H9 (cell line): ENCODE results near the gene WFDC5. TPM values are rescaled to one million over a fixed set of nuclear protein-coding genes. Genes with fewer than 3 reads are reported as not detected.

Experiments
- DNase-seq: peaks from one replicate; pipeline ENCODE4 v3.0.0-alpha.2; 2017
- H2AFZ ChIP-seq: one replicate; pipeline ENCODE4 v1.6.1; 2013; ENCODE audit warnings: mild to moderate bottlenecking, low read length, control low read depth, moderate library complexity
- H2AK5ac ChIP-seq: 2 replicates; pipeline ENCODE4 v1.6.1; 2013; ENCODE audit warnings: low read length, control low read depth, mixed read lengths; ENCODE audit not compliant: insufficient read length
- H2BK120ac ChIP-seq: one replicate; pipeline ENCODE4 v1.6.1; 2013; ENCODE audit warnings: low read depth, mild to moderate bottlenecking, low read length, control low read depth, inconsistent platforms; ENCODE audit not compliant: poor library complexity, severe bottlenecking
- H2BK12ac ChIP-seq: 2 replicates; pipeline ENCODE4 v1.6.1; 2013; ENCODE audit warnings: low read length, control low read depth, mixed read lengths, low read depth; ENCODE audit not compliant: insufficient read length
- H2BK15ac ChIP-seq: 2 replicates; pipeline ENCODE4 v1.6.1; 2013; ENCODE audit warnings: low read depth, low read length, control low read depth
- H2BK20ac ChIP-seq: one replicate; pipeline ENCODE4 v1.6.1; 2013; ENCODE audit warnings: low read depth, mild to moderate bottlenecking, low read length, control low read depth, inconsistent platforms; ENCODE audit not compliant: poor library complexity, severe bottlenecking
- H2BK5ac ChIP-seq: 2 replicates; pipeline ENCODE4 v1.6.1; 2013; ENCODE audit warnings: low read length, control low read depth, mixed read lengths; ENCODE audit not compliant: insufficient read length
- H3K14ac ChIP-seq: 2 replicates; pipeline ENCODE4 v1.6.1; 2013; ENCODE audit warnings: low read length, control low read depth; ENCODE audit not compliant: insufficient read depth
- H3K18ac ChIP-seq: 2 replicates; pipeline ENCODE4 v1.6.1; 2013; ENCODE audit warnings: low read depth, mild to moderate bottlenecking, mixed read lengths, low read length, control low read depth; ENCODE audit not compliant: insufficient read length
- H3K23ac ChIP-seq: 2 replicates; pipeline ENCODE4 v1.6.1; 2013; ENCODE audit warnings: low read length, control low read depth, mixed read lengths, low read depth; ENCODE audit not compliant: insufficient read length
- H3K23me2 ChIP-seq: 2 replicates; pipeline ENCODE4 v1.6.1; 2013; ENCODE audit warnings: low read depth, mild to moderate bottlenecking, mixed read lengths, low read length, control low read depth; ENCODE audit not compliant: insufficient read length, poor library complexity, severe bottlenecking
- H3K27ac ChIP-seq: 2 replicates; pipeline ENCODE4 v1.5.1; 2013; ENCODE audit warnings: low read length, control low read depth, mixed read lengths, low read depth; ENCODE audit not compliant: insufficient read length
- H3K27me3 ChIP-seq: 2 replicates; pipeline ENCODE4 v1.6.1; 2013; ENCODE audit warnings: low read length, control low read depth, inconsistent platforms; ENCODE audit not compliant: insufficient read depth
- H3K4ac ChIP-seq: 2 replicates; pipeline ENCODE4 v1.6.1; 2013; ENCODE audit warnings: low read depth, mild to moderate bottlenecking, control low read depth, inconsistent platforms, low read length, moderate library complexity
- H3K4me1 ChIP-seq: 2 replicates; pipeline ENCODE4 v1.6.1; 2013; ENCODE audit warnings: low read length, control low read depth, inconsistent platforms; ENCODE audit not compliant: insufficient read depth
- H3K4me2 ChIP-seq: 2 replicates; pipeline ENCODE4 v1.6.1; 2013; ENCODE audit warnings: low read length, control low read depth, mixed read lengths; ENCODE audit not compliant: insufficient read length, insufficient read depth
- H3K56ac ChIP-seq: 2 replicates; pipeline ENCODE4 v1.6.1; 2013; ENCODE audit warnings: low read depth, mild to moderate bottlenecking, mixed read lengths, low read length, control low read depth; ENCODE audit not compliant: insufficient read length
- H3K79me1 ChIP-seq: 2 replicates; pipeline ENCODE4 v1.6.1; 2013; ENCODE audit warnings: low read depth, mild to moderate bottlenecking, moderate library complexity, low read length, control low read depth, inconsistent platforms; ENCODE audit not compliant: insufficient read depth, poor library complexity, severe bottlenecking
- H3K79me2 ChIP-seq: 2 replicates; pipeline ENCODE4 v1.6.1; 2013; ENCODE audit warnings: low read length, control low read depth, inconsistent platforms; ENCODE audit not compliant: insufficient read depth
- H3K9ac ChIP-seq: 2 replicates; pipeline ENCODE4 v1.6.1; 2013; ENCODE audit warnings: low read length, control low read depth, mixed read lengths; ENCODE audit not compliant: insufficient read length; ENCODE audit errors: extremely low read depth
- H3K9me3 ChIP-seq: one replicate; pipeline ENCODE4 v1.6.1; 2013; ENCODE audit warnings: low read depth, low read length, inconsistent platforms; ENCODE audit not compliant: control insufficient read depth
- H3T11ph ChIP-seq: one replicate; pipeline ENCODE4 v1.6.1; 2013; ENCODE audit warnings: mild to moderate bottlenecking, low read length, control low read depth, inconsistent platforms
- H4K20me1 ChIP-seq: one replicate; pipeline ENCODE4 v1.6.1; 2013; ENCODE audit not compliant: control insufficient read depth, insufficient read length, insufficient read depth
- H4K5ac ChIP-seq: 2 replicates; pipeline ENCODE4 v1.6.1; 2013; ENCODE audit warnings: low read depth, mild to moderate bottlenecking, mixed read lengths, low read length, control low read depth; ENCODE audit not compliant: insufficient read length
- H4K8ac ChIP-seq: replicated peaks from 2 replicates; pipeline ENCODE4 v1.6.1; 2013; ENCODE audit warnings: low read length, control low read depth, mixed read lengths, low read depth; ENCODE audit not compliant: insufficient read length
- H4K91ac ChIP-seq: 2 replicates; pipeline ENCODE4 v1.6.1; 2013; ENCODE audit warnings: low read depth, mild to moderate bottlenecking, moderate library complexity, mixed read lengths, low read length, control low read depth; ENCODE audit not compliant: insufficient read length
- H3K27ac Mint-ChIP-seq, 3 experiments: 2 replicates in 2 of 3; 3 replicates in 1 of 3; pipeline ENCODE4 v1.8.0; 2020 to 2021; ENCODE audit warnings: mixed read lengths in 3 of 3, mild to moderate bottlenecking in 1 of 3, moderate library complexity in 1 of 3
- H3K27me3 Mint-ChIP-seq: 2 replicates; pipeline ENCODE4 v1.8.0; 2021; ENCODE audit warnings: low read depth, mild to moderate bottlenecking, moderate library complexity, mixed read lengths
- H3K36me3 Mint-ChIP-seq, 3 experiments: 2 replicates in 2 of 3; 3 replicates in 1 of 3; pipeline ENCODE4 v1.8.0; 2020 to 2021; ENCODE audit warnings: low read depth in 3 of 3, mixed read lengths in 3 of 3; ENCODE audit not compliant: insufficient read depth in 1 of 3
- H3K4me1 Mint-ChIP-seq, 2 experiments: 2 replicates each; pipeline ENCODE4 v1.8.0; 2020; ENCODE audit warnings: mixed read lengths in 2 of 2
- H3K4me3 Mint-ChIP-seq, 2 experiments: 2 replicates in 1 of 2; 3 replicates in 1 of 2; pipeline ENCODE4 v1.8.0; 2020 to 2021; ENCODE audit warnings: mild to moderate bottlenecking in 2 of 2, mixed read lengths in 2 of 2, moderate library complexity in 1 of 2
- H3K9me3 Mint-ChIP-seq, 2 experiments: 2 replicates in 1 of 2; 3 replicates in 1 of 2; pipeline ENCODE4 v1.8.0; 2020; ENCODE audit warnings: mild to moderate bottlenecking in 2 of 2, mixed read lengths in 2 of 2, moderate library complexity in 1 of 2
- WGBS: extraction: QIAGEN DNeasy Blood & Tissue Kit; methylation state at CpG from one replicate; pipeline ENCODE4 v1.1.7; 2013; ENCODE audit warnings: missing lambda C conversion rate, low lambda C conversion rate, mixed read lengths; ENCODE audit not compliant: insufficient read length; ENCODE audit errors: extremely low coverage; 5-methylcytosine and 5-hydroxymethylcytosine counted together
- total RNA-seq: library from RNA; stranded (reverse); gene quantifications from 2 replicates; pipeline ENCODE4 v1.2.1, GENCODE V29; 2021
- TF ChIP-seq, protein P1 (sequence below): fragments of 200-600 bp; sonication (generic); conservative IDR thresholded peaks from 3 replicates; pipeline ENCODE4 v1.8.0; 2021; ENCODE audit warnings: antibody characterized with exemption, mild to moderate bottlenecking

Gene WFDC5
- total RNA-seq, 1 experiment from 2014 or later = not detected

DNA sequence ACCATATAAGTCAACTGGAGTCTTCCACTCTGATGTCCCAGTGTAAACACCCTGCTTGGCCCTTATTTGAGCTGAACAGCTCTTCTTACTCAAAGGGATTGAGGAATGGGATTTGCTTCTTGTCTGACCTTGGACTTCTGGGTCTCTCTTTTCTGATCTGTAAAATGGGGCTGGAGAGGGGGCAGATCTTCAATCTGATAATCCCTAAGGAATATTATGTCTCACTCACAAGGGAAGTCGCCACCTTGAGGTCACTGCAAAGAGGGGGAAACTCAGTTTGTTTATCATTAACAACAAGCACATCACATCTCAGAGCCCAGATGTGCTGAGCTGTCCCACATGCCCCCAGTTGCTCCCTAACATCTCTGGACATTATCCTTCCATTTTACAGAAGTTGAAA is 29.1 kb downstream of the WFDC5 start:
- Histone ChIP-seq H2AFZ (no peak overlapping the region), H3K4me1 (no peaks in the 10 kb centered on the region), H2BK12ac (no peak overlapping the region), H3K4me2 (no peak overlapping the region), H3K79me1 (no peaks in the 10 kb centered on the region), H2BK15ac (no peak overlapping the region), H3K56ac (no peak overlapping the region), H4K5ac (no peak overlapping the region), H3K79me2 (no peaks in the 10 kb centered on the region; the same call in 1 of the 2 replicates), H4K20me1 (no peaks in the 10 kb centered on the region), H2AK5ac (no peak overlapping the region), H3K4ac (no peak overlapping the region), H3K27ac (no peak overlapping the region), H3K23me2 (no peaks in the 10 kb centered on the region), H3K9ac (no peak overlapping the region), H3K9me3 (peaks cover 6% of the 10 kb centered on the region), H3K18ac (no peak overlapping the region), H3K14ac (no peak overlapping the region), H2BK120ac (no peak overlapping the region), H2BK20ac (no peak overlapping the region), H3K27me3 (no peaks in the 10 kb centered on the region), H4K91ac (no peak overlapping the region), H3K23ac (no peak overlapping the region), H3T11ph (no peak overlapping the region), H2BK5ac (no peak overlapping the region), H4K8ac (no peak overlapping the region)
- Mint-ChIP-seq H3K9me3 (peaks cover 5 to 10% of the 10 kb centered on the region in 2 experiments; a peak in 4 of 5 replicates), H3K27me3 (no peaks in the 10 kb centered on the region), H3K27ac (no peak overlapping the region), H3K4me3 (no peak overlapping the region), H3K36me3 (peaks cover 14 to 27% (median 19%) of the 10 kb centered on the region in 3 experiments), H3K4me1 (peaks cover 7 to 9% of the 10 kb centered on the region in 2 experiments)
- no CpG with 5 or more reads among the region's 1 CpG for WGBS
- DNase-seq = no peak
- TF ChIP-seq, protein P1, sequence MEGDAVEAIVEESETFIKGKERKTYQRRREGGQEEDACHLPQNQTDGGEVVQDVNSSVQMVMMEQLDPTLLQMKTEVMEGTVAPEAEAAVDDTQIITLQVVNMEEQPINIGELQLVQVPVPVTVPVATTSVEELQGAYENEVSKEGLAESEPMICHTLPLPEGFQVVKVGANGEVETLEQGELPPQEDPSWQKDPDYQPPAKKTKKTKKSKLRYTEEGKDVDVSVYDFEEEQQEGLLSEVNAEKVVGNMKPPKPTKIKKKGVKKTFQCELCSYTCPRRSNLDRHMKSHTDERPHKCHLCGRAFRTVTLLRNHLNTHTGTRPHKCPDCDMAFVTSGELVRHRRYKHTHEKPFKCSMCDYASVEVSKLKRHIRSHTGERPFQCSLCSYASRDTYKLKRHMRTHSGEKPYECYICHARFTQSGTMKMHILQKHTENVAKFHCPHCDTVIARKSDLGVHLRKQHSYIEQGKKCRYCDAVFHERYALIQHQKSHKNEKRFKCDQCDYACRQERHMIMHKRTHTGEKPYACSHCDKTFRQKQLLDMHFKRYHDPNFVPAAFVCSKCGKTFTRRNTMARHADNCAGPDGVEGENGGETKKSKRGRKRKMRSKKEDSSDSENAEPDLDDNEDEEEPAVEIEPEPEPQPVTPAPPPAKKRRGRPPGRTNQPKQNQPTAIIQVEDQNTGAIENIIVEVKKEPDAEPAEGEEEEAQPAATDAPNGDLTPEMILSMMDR = peak; percentile 26; the same call in 1 of the 3 replicates
